Mucosa of rectum (tissue), 2 donors: ENCODE data around the gene ANGPT4.
"Not testable (repeated sequence)": the region's sequence is repeated elsewhere in the genome, so short reads cannot be mapped to it uniquely, and the experiment has no call there.

Experiments
- H3K27ac ChIP-seq, 2 donors: one replicate each; pipeline ENCODE4 v1.7.0; 2013; ENCODE audit warnings: inconsistent platforms in 2 of 2, low read depth in 2 of 2, low read length in 2 of 2
- H3K27me3 ChIP-seq, 2 donors: one replicate each; pipeline ENCODE4 v1.7.0; 2013; ENCODE audit warnings: low read length in 2 of 2; ENCODE audit not compliant: control insufficient read depth in 2 of 2, insufficient read depth in 2 of 2
- H3K36me3 ChIP-seq, 2 donors: one replicate each; pipeline ENCODE4 v1.7.0; 2013; ENCODE audit warnings: low read length in 2 of 2; ENCODE audit not compliant: control insufficient read depth in 2 of 2, insufficient read depth in 2 of 2
- H3K4me1 ChIP-seq, 2 donors: one replicate each; pipeline ENCODE4 v1.7.0; 2013; ENCODE audit warnings: low read length in 2 of 2, mild to moderate bottlenecking in 1 of 2; ENCODE audit not compliant: control insufficient read depth in 2 of 2, insufficient read depth in 2 of 2
- H3K4me3 ChIP-seq, 2 donors: one replicate each; pipeline ENCODE4 v1.7.0; 2013; ENCODE audit warnings: low read length in 2 of 2
- H3K9ac ChIP-seq, 2 donors: one replicate each; pipeline ENCODE4 v1.7.0; 2013; ENCODE audit warnings: low read length in 2 of 2, low read depth in 1 of 2, mild to moderate bottlenecking in 1 of 2
- H3K9me3 ChIP-seq, 2 donors: one replicate each; pipeline ENCODE4 v1.7.0; 2013; ENCODE audit warnings: low read length in 2 of 2; ENCODE audit not compliant: control insufficient read depth in 2 of 2
- donor health status: healthy.
- donor health status: Normal muscosa, but diverticular disease.

The ANGPT4 gene

DNA sequence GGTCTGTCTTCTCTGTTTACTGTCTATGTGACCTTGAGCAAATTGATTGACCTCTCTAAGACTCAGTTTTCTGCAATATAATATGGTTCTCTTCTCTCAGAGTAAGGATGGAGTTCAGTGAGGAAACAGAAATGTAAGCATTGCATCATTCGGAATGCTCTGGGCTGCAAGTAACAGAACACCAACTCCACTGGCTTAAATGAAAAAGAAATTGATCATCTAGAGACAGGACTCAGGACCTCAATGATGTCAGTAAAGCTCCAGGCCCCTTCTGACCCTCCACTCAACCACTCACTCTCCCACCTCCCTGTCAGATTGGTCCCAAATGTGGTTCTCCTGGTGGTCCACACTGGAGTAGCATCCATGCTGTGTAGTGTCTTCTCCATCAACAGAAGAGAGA is 50.7 kb downstream of the ANGPT4 start:
- Histone ChIP-seq H3K4me1 (no peaks in the 10 kb centered on the region), H3K9ac (no peak overlapping the region), H3K27me3 (no peaks in the 10 kb centered on the region), H3K27ac (no peak overlapping the region), H3K9me3 (no peaks in the 10 kb centered on the region), H3K36me3 (no peaks in the 10 kb centered on the region), H3K4me3 (no peak overlapping the region)

DNA sequence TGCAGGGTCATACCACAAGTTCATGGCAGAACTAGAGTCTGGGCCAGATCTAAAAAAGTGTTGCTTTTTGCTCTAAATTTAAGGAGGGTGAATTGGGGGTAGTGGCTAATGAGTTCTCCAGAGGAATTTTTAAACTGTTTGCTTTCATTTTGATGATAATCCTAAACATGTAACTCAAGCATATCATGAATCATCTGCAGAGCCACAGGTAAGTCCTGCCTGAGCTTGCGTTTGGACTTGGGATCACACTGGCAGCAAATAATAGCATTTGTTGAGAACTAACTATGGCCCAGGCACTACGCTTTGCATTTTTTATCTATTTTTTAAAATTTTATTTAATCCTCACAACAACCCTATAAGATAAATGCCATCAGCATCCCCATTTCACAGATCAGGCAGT is 55.2 kb downstream of the ANGPT4 start:
- H3K4me1 ChIP-seq = no peaks in the 10 kb centered on the region

DNA sequence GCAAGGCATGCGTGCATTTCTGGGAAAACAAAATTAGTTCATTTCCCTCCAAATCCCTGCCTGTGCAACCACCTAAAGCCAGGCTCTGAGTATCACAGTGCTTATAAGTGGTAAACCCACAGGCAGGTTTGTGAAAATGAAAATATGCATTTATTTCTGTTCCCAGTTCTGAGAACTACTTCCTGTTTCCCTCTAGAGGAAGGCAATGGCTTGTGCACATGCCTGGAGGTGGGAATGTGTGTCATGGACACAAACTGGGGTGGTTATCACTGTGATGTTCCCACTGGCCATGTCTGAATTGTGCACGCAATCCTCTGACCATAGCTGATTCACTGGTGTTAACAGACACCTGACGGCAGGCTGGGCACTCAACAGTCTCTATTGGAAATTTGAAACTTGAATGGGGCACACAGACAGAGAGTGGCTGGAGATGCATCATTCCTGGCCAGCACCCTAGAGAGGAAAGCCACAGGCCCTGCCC is 56.3 kb downstream of the ANGPT4 start:
- no peaks in the 10 kb centered on the region for H3K27me3 ChIP-seq
- H3K27ac ChIP-seq = no peak overlapping the region
- H3K9ac ChIP-seq = no peak overlapping the region
- H3K9me3 ChIP-seq = no peaks in the 10 kb centered on the region
- no peaks in the 10 kb centered on the region for H3K4me1 ChIP-seq
- no peak overlapping the region for H3K4me3 ChIP-seq
- H3K36me3 ChIP-seq = no peaks in the 10 kb centered on the region

More for the DNA sequence above, 55.2 kb downstream of the ANGPT4 start:
- no peak overlapping the region for H3K9ac ChIP-seq
- H3K27me3 ChIP-seq = no peaks in the 10 kb centered on the region
- H3K27ac ChIP-seq = no peak overlapping the region
- H3K36me3 ChIP-seq = no peaks in the 10 kb centered on the region
- H3K4me3 ChIP-seq = no peak overlapping the region
- H3K9me3 ChIP-seq = no peaks in the 10 kb centered on the region

DNA sequence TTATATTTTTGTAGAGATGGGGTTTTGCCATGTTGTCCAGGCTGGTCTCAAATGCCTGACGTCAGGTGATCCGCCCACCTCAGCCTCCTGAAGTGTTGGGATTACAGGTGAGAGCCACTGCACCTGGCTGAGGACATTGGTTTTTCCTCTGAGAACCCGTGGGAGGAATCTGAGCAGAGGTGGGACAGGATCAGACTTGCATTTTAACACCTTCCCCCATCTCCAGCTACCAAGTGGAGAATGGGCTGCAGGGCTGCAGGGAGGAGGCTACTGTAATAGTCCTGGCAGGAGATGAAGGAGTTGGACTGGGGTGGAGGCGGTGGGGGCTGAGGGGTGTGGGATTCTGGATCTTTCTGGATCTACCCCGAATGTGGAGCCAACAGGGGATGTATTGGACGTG is 58.1 kb downstream of the ANGPT4 start:
- Histone ChIP-seq H3K9ac (no peak overlapping the region), H3K36me3 (no peaks in the 10 kb centered on the region), H3K9me3 (no peaks in the 10 kb centered on the region), H3K4me3 (no peak overlapping the region), H3K27me3 (no peaks in the 10 kb centered on the region), H3K4me1 (no peaks in the 10 kb centered on the region), H3K27ac (no peak overlapping the region)

DNA sequence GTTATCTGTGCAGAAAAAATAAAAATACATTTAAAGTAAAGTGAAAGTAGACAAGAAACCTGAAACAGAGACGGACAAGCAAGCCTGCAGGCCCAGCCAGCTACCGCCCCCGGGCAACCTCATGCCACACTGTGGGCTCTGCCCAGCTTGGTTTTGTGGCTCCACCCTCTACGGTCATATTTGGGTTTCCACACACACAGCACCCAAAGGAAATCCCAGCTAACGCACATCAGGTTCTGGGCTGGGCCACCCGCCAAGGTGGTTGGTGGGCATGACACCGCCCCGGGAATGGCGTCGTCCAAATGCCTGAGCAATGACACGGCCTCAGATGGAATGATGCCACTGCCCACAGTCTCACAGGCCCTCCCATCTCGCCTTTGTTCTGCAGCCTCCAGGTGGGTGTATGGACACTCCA is 59.8 kb downstream of the ANGPT4 start:
- Histone ChIP-seq H3K27ac (no peak overlapping the region), H3K9me3 (no peaks in the 10 kb centered on the region), H3K27me3 (no peaks in the 10 kb centered on the region), H3K9ac (no peak overlapping the region), H3K36me3 (no peaks in the 10 kb centered on the region), H3K4me3 (no peak overlapping the region), H3K4me1 (no peaks in the 10 kb centered on the region)

DNA sequence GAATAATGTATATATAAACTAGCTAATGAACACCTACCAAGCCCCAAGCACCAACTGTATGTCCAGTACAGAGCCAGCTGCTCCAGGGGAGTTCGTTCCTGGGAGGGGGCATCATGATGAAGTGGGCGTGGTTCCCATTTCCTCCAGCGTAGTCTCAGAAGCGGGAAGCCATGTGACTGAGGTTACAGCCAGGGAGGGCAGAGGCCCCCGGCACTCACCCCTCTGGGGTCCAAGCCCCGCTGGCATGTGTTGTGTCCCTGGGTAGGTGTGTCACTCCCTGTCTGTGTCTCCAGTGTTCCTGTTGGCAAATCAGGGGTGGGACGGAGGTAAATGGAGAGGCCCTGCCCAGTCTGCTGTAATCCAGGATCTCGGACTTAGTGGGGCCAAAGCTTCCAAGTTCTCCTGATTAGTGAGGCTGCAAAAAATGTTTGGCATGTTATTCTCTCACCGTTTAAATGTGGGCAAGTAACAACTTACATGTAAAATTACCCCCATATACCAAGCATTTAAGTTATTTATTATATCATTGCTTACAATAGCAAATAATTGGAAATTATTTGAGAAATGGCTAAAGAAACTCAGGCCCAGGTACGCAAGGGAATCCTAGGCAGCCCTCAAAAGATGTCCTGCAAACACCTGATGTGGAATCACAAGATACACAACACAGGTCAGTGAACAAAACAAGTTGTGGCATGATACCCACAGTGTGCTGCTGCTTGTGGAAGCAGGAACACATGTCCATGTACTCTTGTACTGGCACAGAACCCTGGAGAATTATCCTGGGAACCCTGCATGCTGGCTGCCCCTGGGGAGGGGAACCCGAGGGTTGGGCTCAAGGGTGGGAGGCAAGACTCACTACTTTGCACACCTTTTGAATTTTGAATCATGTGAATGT is 60.4 kb downstream of the ANGPT4 start:
- H3K9ac ChIP-seq = no peak overlapping the region
- H3K4me1 ChIP-seq = no peaks in the 10 kb centered on the region
- no peak overlapping the region for H3K4me3 ChIP-seq
- no peaks in the 10 kb centered on the region for H3K27me3 ChIP-seq
- H3K36me3 ChIP-seq = no peaks in the 10 kb centered on the region
- no peaks in the 10 kb centered on the region for H3K9me3 ChIP-seq
- H3K27ac ChIP-seq = no peak overlapping the region

DNA sequence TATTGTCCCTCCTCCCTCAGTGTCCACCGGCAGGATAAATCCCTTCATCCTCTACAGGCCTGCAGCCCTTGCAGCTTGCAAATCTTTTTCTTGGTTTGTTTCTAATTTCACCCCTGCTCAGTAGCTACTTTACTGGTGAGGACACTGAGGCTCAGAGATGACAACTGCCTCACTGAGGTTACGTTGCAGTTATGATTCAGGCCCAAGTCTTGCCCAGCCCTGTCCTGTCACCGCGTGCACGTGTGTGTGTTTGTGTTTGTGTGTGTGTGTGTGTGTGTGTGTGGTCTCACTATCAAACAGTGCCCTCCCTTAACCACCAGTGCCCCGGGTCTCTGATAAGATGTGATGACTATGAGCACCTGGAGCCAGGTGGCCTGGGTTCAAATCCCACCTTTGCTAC is 61.5 kb downstream of the ANGPT4 start:
- Histone ChIP-seq H3K9ac (no peak overlapping the region), H3K27ac (no peak overlapping the region), H3K9me3 (no peaks in the 10 kb centered on the region), H3K4me3 (no peak overlapping the region), H3K36me3 (no peaks in the 10 kb centered on the region), H3K27me3 (no peaks in the 10 kb centered on the region), H3K4me1 (no peaks in the 10 kb centered on the region)

DNA sequence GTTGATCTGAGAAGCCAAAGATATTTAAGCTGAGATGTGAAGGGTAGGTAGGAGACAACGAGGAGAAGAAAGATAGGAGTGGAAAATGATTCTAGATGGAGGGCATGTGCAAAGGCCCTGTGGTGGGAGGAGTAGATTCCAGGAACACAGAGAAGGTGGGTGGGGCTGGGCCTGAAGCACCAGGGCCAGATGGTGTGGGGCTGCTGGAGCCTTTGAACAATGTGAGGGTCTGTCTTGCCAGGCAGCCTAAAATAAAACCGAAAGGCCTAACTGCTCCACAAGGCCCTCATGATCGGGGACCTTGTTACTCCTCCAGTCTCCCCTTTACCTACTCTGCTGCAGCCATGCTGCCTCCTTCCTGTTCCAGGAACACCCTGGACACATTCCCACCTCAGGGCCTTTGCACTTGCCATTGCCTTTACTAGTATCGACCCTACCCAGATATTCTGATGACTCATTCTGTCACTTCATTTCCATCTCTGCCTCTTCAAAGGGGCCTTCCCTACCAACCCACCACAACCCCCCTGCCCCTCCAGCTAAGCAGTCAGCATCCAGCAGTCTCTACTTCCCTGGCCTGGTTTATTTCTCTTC is 62.6 kb downstream of the ANGPT4 start:
- H3K27ac ChIP-seq = no peak overlapping the region
- H3K4me3 ChIP-seq = no peak overlapping the region
- no peaks in the 10 kb centered on the region for H3K4me1 ChIP-seq
- no peaks in the 10 kb centered on the region for H3K36me3 ChIP-seq
- no peaks in the 10 kb centered on the region for H3K9me3 ChIP-seq
- H3K9ac ChIP-seq = no peak overlapping the region
- H3K27me3 ChIP-seq = no peaks in the 10 kb centered on the region

DNA sequence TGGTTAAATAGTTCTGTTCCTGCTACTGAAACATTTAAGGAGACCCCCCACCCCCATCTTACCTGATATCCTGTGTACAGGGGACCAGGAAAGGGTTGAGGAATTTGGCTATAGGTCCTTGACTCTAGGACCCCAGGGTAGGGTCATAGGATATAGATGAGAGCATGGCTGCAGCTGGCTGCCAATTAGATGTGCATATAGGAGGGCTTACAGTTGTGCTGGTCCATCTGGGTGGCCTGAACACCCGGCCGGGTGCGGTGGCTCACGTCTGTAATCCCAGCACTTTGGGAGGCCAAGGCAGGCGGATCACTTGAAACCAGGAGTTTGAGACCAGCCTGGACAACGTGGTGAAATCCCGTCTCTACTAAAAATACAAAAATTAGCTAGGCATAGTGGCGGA is 67.4 kb downstream of the ANGPT4 start:
- not testable (repeated sequence) for H3K36me3 ChIP-seq, H3K27me3 ChIP-seq
- peaks cover 9 to 14% of the 10 kb centered on the region in 2 donors for H3K4me1 ChIP-seq

DNA sequence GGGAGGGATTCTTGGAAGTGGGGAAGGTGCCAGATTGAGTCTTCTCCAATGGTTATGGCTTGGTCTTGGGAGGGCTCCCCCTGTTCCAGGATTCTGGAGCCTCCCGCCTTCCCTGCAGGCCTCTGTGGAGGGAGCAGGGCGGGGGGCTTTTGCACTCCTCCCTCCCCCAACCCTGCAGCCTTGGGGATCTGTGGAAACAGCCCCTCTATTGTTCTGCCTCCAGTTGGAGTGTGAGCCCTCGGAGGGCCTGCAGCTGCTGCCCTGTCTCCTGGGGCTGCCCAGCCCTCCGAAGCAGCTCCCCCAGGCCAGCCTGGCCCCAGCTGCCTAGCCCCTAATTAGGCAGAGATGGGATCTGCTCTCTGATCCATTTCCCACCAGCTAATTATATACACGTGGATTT is 67.9 kb downstream of the ANGPT4 start:
- Histone ChIP-seq H3K36me3 (no peaks in the 10 kb centered on the region), H3K9me3 (no peaks in the 10 kb centered on the region), H3K27me3 (no peaks in the 10 kb centered on the region), H3K4me3 (no peak overlapping the region), H3K9ac (no peak overlapping the region), H3K27ac (no peak overlapping the region), H3K4me1 (peaks cover 14 to 17% of the 10 kb centered on the region in 2 donors)

More for the DNA sequence above, 67.4 kb downstream of the ANGPT4 start:
- not testable (repeated sequence) for H3K4me3 ChIP-seq, H3K9ac ChIP-seq, H3K27ac ChIP-seq, H3K9me3 ChIP-seq
